GM18499 (cell line): ENCODE results near the gene VWA3B.
"Not testable (repeated sequence)": the region's sequence is repeated elsewhere in the genome, so short reads cannot be mapped to it uniquely, and the experiment has no call there.

Source experiments
- ATAC-seq: cut with Tn5 transposase; IDR thresholded peaks from one replicate; pipeline ENCODE4 v1.9.1; 2021; ENCODE audit warnings: moderate number of reproducible peaks; ENCODE audit not compliant: insufficient read depth, unreplicated experiment

The VWA3B gene

GRCh38 chr2:98087447-98088020 is 567 bp downstream of the VWA3B start:
- ATAC-seq = no peak

GRCh38 chr2:98088261-98088660 is 1.3 kb downstream of the VWA3B start:
- no peak for ATAC-seq

- no peak for ATAC-seq
Measured at GRCh38 chr2:98089941-98090340, 3.0 kb downstream of the VWA3B start.

- ATAC-seq = no peak
Measured at GRCh38 chr2:98090951-98091350, 4.0 kb downstream of the VWA3B start.

GRCh38 chr2:98091738-98092137 is 4.8 kb downstream of the VWA3B start:
- no peak for ATAC-seq

GRCh38 chr2:98093146-98093545 is 6.2 kb downstream of the VWA3B start:
- no peak for ATAC-seq

GRCh38 chr2:98093611-98094010 is 6.6 kb downstream of the VWA3B start:
- no peak for ATAC-seq

GRCh38 chr2:98099939-98100743 is 13.2 kb downstream of the VWA3B start:
- no peak for ATAC-seq

- ATAC-seq = not testable (repeated sequence)
Measured at GRCh38 chr2:98102315-98102714, 15.3 kb downstream of the VWA3B start.

GRCh38 chr2:98102878-98103277 is 15.9 kb downstream of the VWA3B start:
- no peak for ATAC-seq

GRCh38 chr2:98108110-98108509 is 21.1 kb downstream of the VWA3B start:
- ATAC-seq = no peak

GRCh38 chr2:98110741-98111140 is 23.8 kb downstream of the VWA3B start:
- ATAC-seq = no peak

- ATAC-seq = no peak
Measured at GRCh38 chr2:98114643-98115330, 27.8 kb downstream of the VWA3B start.

- no peak for ATAC-seq
Measured at GRCh38 chr2:98118161-98118560, 31.2 kb downstream of the VWA3B start.

GRCh38 chr2:98118852-98119251 is 31.9 kb downstream of the VWA3B start:
- no peak for ATAC-seq

- no peak for ATAC-seq
Measured at GRCh38 chr2:98121149-98121548, 34.2 kb downstream of the VWA3B start.

- no peak for ATAC-seq
Measured at GRCh38 chr2:98122524-98122923, 35.6 kb downstream of the VWA3B start.

GRCh38 chr2:98123286-98123685 is 36.3 kb downstream of the VWA3B start:
- no peak for ATAC-seq

- no peak for ATAC-seq
Measured at GRCh38 chr2:98126061-98126460, 39.1 kb downstream of the VWA3B start.

- no peak for ATAC-seq
Measured at GRCh38 chr2:98127229-98127989, 40.4 kb downstream of the VWA3B start.
